Measurements from ENCODE around the gene SERGEF.

DNA sequence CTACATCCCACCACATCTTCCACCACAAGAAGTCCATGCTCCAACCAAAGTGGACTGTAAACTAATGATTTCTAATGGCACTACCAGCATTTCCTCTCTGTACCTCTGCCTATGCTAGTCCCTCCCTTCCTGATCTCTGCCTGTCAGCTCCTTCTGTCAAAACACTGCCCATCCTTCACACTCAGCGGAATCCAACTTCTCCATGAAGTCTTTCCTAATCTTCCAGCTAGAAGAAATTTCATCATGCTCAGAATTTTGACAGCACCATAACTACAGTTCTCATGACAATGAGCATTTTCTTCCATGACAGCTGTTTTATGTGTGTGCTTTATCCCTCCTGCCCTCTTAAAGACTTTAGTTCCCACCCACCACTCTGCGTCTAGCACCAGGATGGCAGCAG, 111.4 kb downstream of the SERGEF start:
- TF ChIP-seq, protein P1, sequence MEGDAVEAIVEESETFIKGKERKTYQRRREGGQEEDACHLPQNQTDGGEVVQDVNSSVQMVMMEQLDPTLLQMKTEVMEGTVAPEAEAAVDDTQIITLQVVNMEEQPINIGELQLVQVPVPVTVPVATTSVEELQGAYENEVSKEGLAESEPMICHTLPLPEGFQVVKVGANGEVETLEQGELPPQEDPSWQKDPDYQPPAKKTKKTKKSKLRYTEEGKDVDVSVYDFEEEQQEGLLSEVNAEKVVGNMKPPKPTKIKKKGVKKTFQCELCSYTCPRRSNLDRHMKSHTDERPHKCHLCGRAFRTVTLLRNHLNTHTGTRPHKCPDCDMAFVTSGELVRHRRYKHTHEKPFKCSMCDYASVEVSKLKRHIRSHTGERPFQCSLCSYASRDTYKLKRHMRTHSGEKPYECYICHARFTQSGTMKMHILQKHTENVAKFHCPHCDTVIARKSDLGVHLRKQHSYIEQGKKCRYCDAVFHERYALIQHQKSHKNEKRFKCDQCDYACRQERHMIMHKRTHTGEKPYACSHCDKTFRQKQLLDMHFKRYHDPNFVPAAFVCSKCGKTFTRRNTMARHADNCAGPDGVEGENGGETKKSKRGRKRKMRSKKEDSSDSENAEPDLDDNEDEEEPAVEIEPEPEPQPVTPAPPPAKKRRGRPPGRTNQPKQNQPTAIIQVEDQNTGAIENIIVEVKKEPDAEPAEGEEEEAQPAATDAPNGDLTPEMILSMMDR (IDR thresholded peaks at IDR 0.05 in 4 of 5, conservative IDR thresholded peaks at IDR 0.05 in 1 of 5) = no peak
- TF ChIP-seq POLR2A (IDR thresholded peaks at IDR 0.05) = no peak
